Naive thymus-derived CD8-positive, alpha-beta T cell (primary cell): Measurements from ENCODE around the gene LRCH1. TPM values are rescaled to one million over a fixed set of nuclear protein-coding genes. Genes with fewer than 3 reads are reported as not detected.
A peak's percentile ranks its signal among the peaks of the same experiment; 100 is the strongest.

Experiments used
- ATAC-seq, 2 donors: fragments of 150-1000 bp; cut with Tn5 transposase in 1 of 2; sonication (Bioruptor Pico), chemical (Tn5 transposase) in 1 of 2; 1 replicate in 1 of 2; 2 replicates in 1 of 2; pipeline ENCODE4 v1.10.0; 2021; ENCODE audit warnings: mild to moderate bottlenecking in 2 of 2, moderate library complexity in 2 of 2
- POLR2A ChIA-PET: fragments of 350-600 bp; sonication (Branson Sonifier 250); formaldehyde crosslinking; loops from one replicate; lab custom pipeline; 2021; ENCODE audit warnings: antibody characterized with exemption; lab: Charles Lee
- DNase-seq, 10 donors: peaks; one replicate each; pipeline versions ENCODE4 v3.0.0 to v3.0.0-alpha.2; 2020 to 2022
- H3K27ac Mint-ChIP-seq, 10 donors: one replicate each; pipeline ENCODE4 v1.8.0; 2020 to 2022; ENCODE audit warnings: mild to moderate bottlenecking in 10 of 10, mixed read lengths in 10 of 10, moderate library complexity in 4 of 10, inconsistent platforms in 1 of 10
- H3K27me3 Mint-ChIP-seq, 5 donors: one replicate each; pipeline ENCODE4 v1.8.0; 2021 to 2022; ENCODE audit warnings: mixed read lengths in 5 of 5
- H3K36me3 Mint-ChIP-seq, 3 donors: one replicate each; pipeline ENCODE4 v1.8.0; 2020 to 2022; ENCODE audit warnings: mixed read lengths in 3 of 3, mild to moderate bottlenecking in 2 of 3, inconsistent platforms in 1 of 3
- H3K4me1 Mint-ChIP-seq, 4 donors: one replicate each; pipeline ENCODE4 v1.8.0; 2021 to 2022; ENCODE audit warnings: mixed read lengths in 4 of 4
- H3K4me3 Mint-ChIP-seq, 10 donors: one replicate each; pipeline ENCODE4 v1.8.0; 2020 to 2022; ENCODE audit warnings: mild to moderate bottlenecking in 10 of 10, mixed read lengths in 10 of 10, moderate library complexity in 6 of 10, inconsistent platforms in 1 of 10
- H3K9me3 Mint-ChIP-seq, 9 donors: one replicate each; pipeline ENCODE4 v1.8.0; 2020 to 2022; ENCODE audit warnings: mixed read lengths in 9 of 9, mild to moderate bottlenecking in 3 of 9, inconsistent platforms in 1 of 9, moderate library complexity in 1 of 9
- polyA plus RNA-seq, 3 donors: library from polyadenylated mRNA; unstranded; fragments of 300-500 nt; fragmentation: Illumina TruSeq; gene quantifications; one replicate each; pipeline ENCODE4 v1.2.3, GENCODE V29; 2021
- total RNA-seq, 8 experiments: library from RNA in 2 of 8; stranded (reverse) in 2 of 8; gene quantifications; one replicate each; pipeline ENCODE4 v1.2.3 and lab custom pipeline; 2021 to 2026

Gene LRCH1
- total and polyA plus RNA-seq, 5 experiments from 2014 or later, result 1.3 to 17.1 (median 3.8) TPM

DNA sequence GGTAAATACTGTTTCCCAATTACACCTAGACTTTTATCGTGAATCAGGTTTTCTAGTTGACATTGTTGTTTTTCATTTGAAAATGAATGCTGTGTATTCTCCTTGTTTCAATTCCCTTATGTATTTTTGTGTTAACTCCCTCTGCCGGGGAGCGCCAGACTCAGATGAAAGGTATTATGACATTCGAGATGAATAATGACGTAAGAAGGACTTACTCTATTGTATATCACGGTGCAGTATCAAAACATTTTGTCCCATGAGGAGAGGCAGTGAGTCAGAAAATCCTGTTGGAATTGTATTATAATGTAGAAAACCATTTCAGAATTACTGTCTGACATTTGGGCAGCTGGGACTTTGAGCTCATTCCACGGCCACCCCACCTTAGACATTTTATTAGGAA, 61.6 kb downstream of the LRCH1 start:
- DNase-seq (no peak), ATAC-seq (no peak)
- peaks cover 20 to 66% (median 57%) of the 10 kb centered on the region in 4 donors for H3K4me1 Mint-ChIP-seq
- peaks cover 0 to 1% (median 0%) of the 10 kb centered on the region in 3 donors for H3K36me3 Mint-ChIP-seq
- peak overlapping the region in 1 of 10 donors; percentile 62 for H3K27ac Mint-ChIP-seq
- no peak overlapping the region for H3K4me3 Mint-ChIP-seq
- POLR2A ChIA-PET, result no interaction called here
- no peaks in the 10 kb centered on the region for H3K9me3 Mint-ChIP-seq
- H3K27me3 Mint-ChIP-seq, result no peaks in the 10 kb centered on the region

- DNase-seq (no peak), ATAC-seq (no peak)
- Mint-ChIP-seq H3K4me1 (peaks cover 19 to 68% (median 62%) of the 10 kb centered on the region in 4 donors), H3K9me3 (no peaks in the 10 kb centered on the region), H3K4me3 (no peak overlapping the region), H3K36me3 (peaks cover 0 to 1% (median 0%) of the 10 kb centered on the region in 3 donors), H3K27me3 (no peaks in the 10 kb centered on the region), H3K27ac (peak overlapping the region in 4 of 10 donors; percentile 9 to 39 (median 23))
- POLR2A ChIA-PET, result no interaction called here
Observed at GRCh38 chr13:46615888-46616531, 63.0 kb downstream of the LRCH1 start.

GRCh38 chr13:46617229-46617721, 64.3 kb downstream of the LRCH1 start:
- no peaks in the 10 kb centered on the region for H3K27me3 Mint-ChIP-seq
- H3K36me3 Mint-ChIP-seq, result peaks cover 0 to 1% (median 0%) of the 10 kb centered on the region in 3 donors
- H3K27ac Mint-ChIP-seq, result peak overlapping the region in 3 of 10 donors; percentile 11 to 57 (median 38)
- H3K4me1 Mint-ChIP-seq, result peaks cover 21 to 73% (median 65%) of the 10 kb centered on the region in 4 donors
- POLR2A ChIA-PET, result no interaction called here
- no peak overlapping the region for H3K4me3 Mint-ChIP-seq
- no peak for ATAC-seq
- H3K9me3 Mint-ChIP-seq, result no peaks in the 10 kb centered on the region
- DNase-seq, result no peak

GRCh38 chr13:46617885-46618284, 64.9 kb downstream of the LRCH1 start:
- H3K4me3 Mint-ChIP-seq, result no peak overlapping the region
- peak overlapping the region in 4 of 10 donors; percentile 11 to 36 (median 24) for H3K27ac Mint-ChIP-seq
- no peaks in the 10 kb centered on the region for H3K27me3 Mint-ChIP-seq
- peaks cover 0 to 1% (median 0%) of the 10 kb centered on the region in 3 donors for H3K36me3 Mint-ChIP-seq
- ATAC-seq (no peak), DNase-seq (no peak)
- POLR2A ChIA-PET, result no interaction called here
- no peaks in the 10 kb centered on the region for H3K9me3 Mint-ChIP-seq
- peaks cover 19 to 74% (median 68%) of the 10 kb centered on the region in 4 donors for H3K4me1 Mint-ChIP-seq

- no peak for ATAC-seq
- Mint-ChIP-seq H3K27me3 (no peaks in the 10 kb centered on the region), H3K36me3 (peaks cover 0 to 1% (median 0%) of the 10 kb centered on the region in 3 donors), H3K4me1 (peaks cover 19 to 77% (median 67%) of the 10 kb centered on the region in 4 donors), H3K4me3 (peak overlapping the region in 2 of 10 donors; percentile 8 to 25), H3K9me3 (no peaks in the 10 kb centered on the region), H3K27ac (peak overlapping the region in 4 of 10 donors; percentile 9 to 71 (median 32))
- POLR2A ChIA-PET, result no interaction called here
- no peak for DNase-seq
Observed at GRCh38 chr13:46618694-46619254, 65.8 kb downstream of the LRCH1 start.

- no peaks in the 10 kb centered on the region for H3K9me3 Mint-ChIP-seq
- no peaks in the 10 kb centered on the region for H3K27me3 Mint-ChIP-seq
- ATAC-seq (no peak), DNase-seq (no peak)
- H3K4me3 Mint-ChIP-seq, result no peak overlapping the region
- H3K4me1 Mint-ChIP-seq, result peaks cover 22 to 86% (median 71%) of the 10 kb centered on the region in 4 donors
- H3K36me3 Mint-ChIP-seq, result peaks cover 0 to 1% (median 0%) of the 10 kb centered on the region in 3 donors
- POLR2A ChIA-PET, result no interaction called here
- H3K27ac Mint-ChIP-seq, result no peak overlapping the region
Observed at GRCh38 chr13:46620029-46620428, 67.1 kb downstream of the LRCH1 start.

DNA sequence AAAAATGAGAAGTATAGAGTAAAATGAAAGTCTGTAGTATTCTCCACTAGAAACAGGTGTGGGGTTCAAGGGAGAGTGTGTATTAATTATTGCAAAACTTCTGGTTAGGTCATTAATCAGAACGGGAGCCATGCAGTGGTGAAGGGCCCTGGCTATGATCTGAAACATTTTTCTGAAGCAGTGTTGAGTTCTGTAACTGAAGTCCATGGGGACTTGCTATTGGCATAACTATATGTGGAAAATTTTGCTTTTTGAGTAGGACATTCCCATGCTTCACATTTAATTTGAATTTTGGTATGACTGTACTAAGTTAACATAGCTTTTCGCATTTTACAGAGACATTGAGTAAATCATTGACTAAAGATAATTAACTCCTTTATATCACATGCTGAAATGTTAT, 67.5 kb downstream of the LRCH1 start:
- POLR2A ChIA-PET, result no interaction called here
- Mint-ChIP-seq H3K27ac (no peak overlapping the region), H3K27me3 (no peaks in the 10 kb centered on the region), H3K4me3 (no peak overlapping the region), H3K4me1 (peaks cover 25 to 89% (median 73%) of the 10 kb centered on the region in 4 donors), H3K36me3 (peaks cover 0 to 1% (median 0%) of the 10 kb centered on the region in 3 donors), H3K9me3 (no peaks in the 10 kb centered on the region)
- ATAC-seq, result no peak
- DNase-seq, result no peak

GRCh38 chr13:46621133-46621532, 68.2 kb downstream of the LRCH1 start:
- ATAC-seq (no peak), DNase-seq (no peak)
- Mint-ChIP-seq H3K4me3 (no peak overlapping the region), H3K27ac (no peak overlapping the region), H3K4me1 (peaks cover 22 to 89% (median 75%) of the 10 kb centered on the region in 4 donors), H3K36me3 (peaks cover 0 to 1% (median 0%) of the 10 kb centered on the region in 3 donors), H3K27me3 (no peaks in the 10 kb centered on the region), H3K9me3 (no peaks in the 10 kb centered on the region)
- POLR2A ChIA-PET, result no interaction called here

- Mint-ChIP-seq H3K36me3 (peaks cover 0 to 1% (median 0%) of the 10 kb centered on the region in 3 donors), H3K9me3 (no peaks in the 10 kb centered on the region), H3K27me3 (no peaks in the 10 kb centered on the region), H3K4me3 (no peak overlapping the region), H3K4me1 (peaks cover 22 to 88% (median 74%) of the 10 kb centered on the region in 4 donors), H3K27ac (no peak overlapping the region)
- POLR2A ChIA-PET, result no interaction called here
- ATAC-seq (no peak), DNase-seq (no peak)
Observed at GRCh38 chr13:46621792-46622629, 69.0 kb downstream of the LRCH1 start.

GRCh38 chr13:46622630-46623256, 69.8 kb downstream of the LRCH1 start:
- Mint-ChIP-seq H3K9me3 (no peaks in the 10 kb centered on the region), H3K4me3 (no peak overlapping the region), H3K27me3 (no peaks in the 10 kb centered on the region), H3K36me3 (peaks cover 0 to 1% (median 0%) of the 10 kb centered on the region in 3 donors), H3K27ac (no peak overlapping the region), H3K4me1 (peaks cover 21 to 86% (median 73%) of the 10 kb centered on the region in 4 donors)
- no peak for DNase-seq
- no peak for ATAC-seq
- POLR2A ChIA-PET, result no interaction called here

DNA sequence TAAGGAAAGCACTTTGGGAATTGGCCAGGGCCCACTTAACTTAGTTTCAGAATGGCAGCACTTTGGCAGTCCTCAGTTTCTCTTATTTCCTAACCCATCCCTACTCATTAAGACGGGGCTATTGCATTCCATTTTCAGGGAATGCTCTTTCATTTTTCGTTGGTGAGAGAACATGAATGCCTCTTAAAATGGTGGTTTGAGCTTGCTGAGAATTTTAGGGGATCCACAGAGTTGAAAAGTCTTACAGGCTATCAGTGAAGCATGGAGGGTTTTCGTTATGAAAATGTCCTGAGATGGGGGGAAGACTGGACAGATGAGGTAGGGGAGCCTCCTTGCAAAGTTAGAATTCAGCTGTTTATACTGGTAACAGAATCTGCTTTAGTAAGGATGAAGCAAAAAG, 71.4 kb downstream of the LRCH1 start:
- DNase-seq, result no peak
- POLR2A ChIA-PET, result no interaction called here
- Mint-ChIP-seq H3K4me3 (no peak overlapping the region), H3K4me1 (peaks cover 24 to 83% (median 69%) of the 10 kb centered on the region in 4 donors), H3K27ac (peak overlapping the region in 1 of 10 donors; percentile 16), H3K27me3 (no peaks in the 10 kb centered on the region), H3K9me3 (no peaks in the 10 kb centered on the region), H3K36me3 (peaks cover 0 to 2% (median 1%) of the 10 kb centered on the region in 3 donors)
- no peak for ATAC-seq

GRCh38 chr13:46624821-46625220, 71.9 kb downstream of the LRCH1 start:
- DNase-seq, result no peak
- H3K27me3 Mint-ChIP-seq, result no peaks in the 10 kb centered on the region
- ATAC-seq, result no peak
- POLR2A ChIA-PET, result no interaction called here
- no peaks in the 10 kb centered on the region for H3K9me3 Mint-ChIP-seq
- H3K27ac Mint-ChIP-seq, result peak overlapping the region in 4 of 10 donors; percentile 17 to 82 (median 46)
- H3K4me1 Mint-ChIP-seq, result peaks cover 28 to 83% (median 69%) of the 10 kb centered on the region in 4 donors
- H3K4me3 Mint-ChIP-seq, result no peak overlapping the region
- peaks cover 0 to 2% (median 1%) of the 10 kb centered on the region in 3 donors for H3K36me3 Mint-ChIP-seq
